GM19193 (cell line): ENCODE data around the gene FGF12.

Experiments
- POLR2A ChIP-seq: IDR thresholded peaks from 4 replicates; pipeline ENCODE4 v1.6.1; 2011; ENCODE audit not compliant: insufficient read depth, insufficient read length; ENCODE audit errors: extremely low read depth

The FGF12 gene

DNA sequence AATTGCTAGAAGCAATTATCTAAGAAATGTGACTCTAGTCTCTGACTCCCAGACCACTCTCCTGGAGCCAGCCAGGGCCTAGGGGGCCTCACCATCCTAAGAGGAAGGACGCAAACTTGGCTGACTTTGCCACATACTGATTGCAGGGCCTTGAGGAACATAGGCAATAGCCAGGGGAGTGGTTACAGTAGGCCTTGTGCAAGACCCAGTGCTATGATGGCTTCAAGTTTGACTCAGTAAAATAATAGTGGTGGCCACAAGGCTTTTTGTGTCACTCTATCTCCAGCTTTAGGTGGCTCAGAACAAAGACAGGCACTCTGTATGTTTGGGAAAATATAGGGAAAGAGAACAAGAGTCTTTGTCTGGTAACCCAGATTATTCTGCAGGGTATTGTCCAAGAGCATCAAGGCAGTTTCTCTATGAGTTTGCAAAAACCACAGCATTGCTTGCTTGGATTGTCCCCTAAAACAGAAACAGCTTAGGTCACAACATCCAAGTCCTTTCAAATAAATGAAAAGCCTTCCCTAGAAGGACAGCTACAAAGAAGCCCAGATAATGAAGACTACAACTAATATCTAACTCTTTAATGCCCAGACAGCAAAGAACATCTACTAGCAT, 634.8 kb downstream of the FGF12 start:
- no peak for TF ChIP-seq POLR2A

DNA sequence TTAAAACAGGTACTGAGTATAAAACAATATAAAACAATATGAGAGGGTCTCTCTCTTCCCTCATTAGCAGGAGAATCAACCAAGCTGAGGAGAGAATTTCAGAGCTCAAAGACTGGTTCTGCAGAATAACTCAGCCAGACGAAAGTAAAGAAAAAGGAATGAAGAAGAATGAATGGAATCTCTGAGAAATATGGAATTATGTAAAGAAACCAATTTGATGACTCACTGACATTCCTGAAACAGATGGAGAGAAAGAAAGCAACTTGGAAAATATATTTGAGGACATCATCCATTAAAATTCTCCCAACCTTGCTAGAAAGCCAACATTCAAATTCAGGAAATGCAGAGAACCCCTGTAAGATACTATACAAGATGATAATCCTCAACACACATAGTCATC, 635.5 kb downstream of the FGF12 start:
- TF ChIP-seq POLR2A: no peak

DNA sequence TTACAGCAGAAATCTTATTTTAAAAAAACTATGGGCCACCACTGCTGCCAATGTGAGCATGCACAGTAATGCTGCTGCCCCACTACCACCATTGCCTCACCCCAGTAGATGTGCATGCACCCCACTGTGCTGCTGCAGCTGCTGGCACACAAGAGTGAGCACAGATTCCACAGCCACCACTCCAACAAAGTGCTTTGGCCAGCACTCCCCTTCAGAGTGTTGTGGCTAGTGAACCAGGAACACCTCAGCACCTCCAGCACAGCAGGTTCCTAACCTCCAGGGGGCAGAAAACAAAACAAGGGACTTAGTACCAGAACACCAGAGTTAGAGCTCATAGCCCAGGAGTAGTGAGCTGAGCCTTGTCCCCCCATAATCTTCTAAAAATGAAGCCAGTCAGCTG, 636.8 kb downstream of the FGF12 start:
- no peak for TF ChIP-seq POLR2A
